H9 (cell line): Measurements from ENCODE around the gene PRRC2B. TPM values are rescaled to one million over a fixed set of nuclear protein-coding genes. Genes with fewer than 3 reads are reported as not detected.
A peak's percentile ranks its signal among the peaks of the same experiment; 100 is the strongest.

Source experiments
- DNase-seq: peaks from one replicate; pipeline ENCODE4 v3.0.0-alpha.2; 2017
- H2AFZ ChIP-seq: one replicate; pipeline ENCODE4 v1.6.1; 2013; ENCODE audit warnings: mild to moderate bottlenecking, low read length, control low read depth, moderate library complexity
- H2AK5ac ChIP-seq: 2 replicates; pipeline ENCODE4 v1.6.1; 2013; ENCODE audit warnings: low read length, control low read depth, mixed read lengths; ENCODE audit not compliant: insufficient read length
- H2BK120ac ChIP-seq: one replicate; pipeline ENCODE4 v1.6.1; 2013; ENCODE audit warnings: low read depth, mild to moderate bottlenecking, low read length, control low read depth, inconsistent platforms; ENCODE audit not compliant: poor library complexity, severe bottlenecking
- H2BK12ac ChIP-seq: 2 replicates; pipeline ENCODE4 v1.6.1; 2013; ENCODE audit warnings: low read length, control low read depth, mixed read lengths, low read depth; ENCODE audit not compliant: insufficient read length
- H2BK15ac ChIP-seq: 2 replicates; pipeline ENCODE4 v1.6.1; 2013; ENCODE audit warnings: low read depth, low read length, control low read depth
- H2BK20ac ChIP-seq: one replicate; pipeline ENCODE4 v1.6.1; 2013; ENCODE audit warnings: low read depth, mild to moderate bottlenecking, low read length, control low read depth, inconsistent platforms; ENCODE audit not compliant: poor library complexity, severe bottlenecking
- H2BK5ac ChIP-seq: 2 replicates; pipeline ENCODE4 v1.6.1; 2013; ENCODE audit warnings: low read length, control low read depth, mixed read lengths; ENCODE audit not compliant: insufficient read length
- H3K14ac ChIP-seq: 2 replicates; pipeline ENCODE4 v1.6.1; 2013; ENCODE audit warnings: low read length, control low read depth; ENCODE audit not compliant: insufficient read depth
- H3K18ac ChIP-seq: 2 replicates; pipeline ENCODE4 v1.6.1; 2013; ENCODE audit warnings: low read depth, mild to moderate bottlenecking, mixed read lengths, low read length, control low read depth; ENCODE audit not compliant: insufficient read length
- H3K23ac ChIP-seq: 2 replicates; pipeline ENCODE4 v1.6.1; 2013; ENCODE audit warnings: low read length, control low read depth, mixed read lengths, low read depth; ENCODE audit not compliant: insufficient read length
- H3K23me2 ChIP-seq: 2 replicates; pipeline ENCODE4 v1.6.1; 2013; ENCODE audit warnings: low read depth, mild to moderate bottlenecking, mixed read lengths, low read length, control low read depth; ENCODE audit not compliant: insufficient read length, poor library complexity, severe bottlenecking
- H3K27ac ChIP-seq: 2 replicates; pipeline ENCODE4 v1.5.1; 2013; ENCODE audit warnings: low read length, control low read depth, mixed read lengths, low read depth; ENCODE audit not compliant: insufficient read length
- H3K27me3 ChIP-seq: 2 replicates; pipeline ENCODE4 v1.6.1; 2013; ENCODE audit warnings: low read length, control low read depth, inconsistent platforms; ENCODE audit not compliant: insufficient read depth
- H3K4ac ChIP-seq: 2 replicates; pipeline ENCODE4 v1.6.1; 2013; ENCODE audit warnings: low read depth, mild to moderate bottlenecking, control low read depth, inconsistent platforms, low read length, moderate library complexity
- H3K4me1 ChIP-seq: 2 replicates; pipeline ENCODE4 v1.6.1; 2013; ENCODE audit warnings: low read length, control low read depth, inconsistent platforms; ENCODE audit not compliant: insufficient read depth
- H3K4me2 ChIP-seq: 2 replicates; pipeline ENCODE4 v1.6.1; 2013; ENCODE audit warnings: low read length, control low read depth, mixed read lengths; ENCODE audit not compliant: insufficient read length, insufficient read depth
- H3K56ac ChIP-seq: 2 replicates; pipeline ENCODE4 v1.6.1; 2013; ENCODE audit warnings: low read depth, mild to moderate bottlenecking, mixed read lengths, low read length, control low read depth; ENCODE audit not compliant: insufficient read length
- H3K79me1 ChIP-seq: 2 replicates; pipeline ENCODE4 v1.6.1; 2013; ENCODE audit warnings: low read depth, mild to moderate bottlenecking, moderate library complexity, low read length, control low read depth, inconsistent platforms; ENCODE audit not compliant: insufficient read depth, poor library complexity, severe bottlenecking
- H3K79me2 ChIP-seq: 2 replicates; pipeline ENCODE4 v1.6.1; 2013; ENCODE audit warnings: low read length, control low read depth, inconsistent platforms; ENCODE audit not compliant: insufficient read depth
- H3K9ac ChIP-seq: 2 replicates; pipeline ENCODE4 v1.6.1; 2013; ENCODE audit warnings: low read length, control low read depth, mixed read lengths; ENCODE audit not compliant: insufficient read length; ENCODE audit errors: extremely low read depth
- H3K9me3 ChIP-seq: one replicate; pipeline ENCODE4 v1.6.1; 2013; ENCODE audit warnings: low read depth, low read length, inconsistent platforms; ENCODE audit not compliant: control insufficient read depth
- H3T11ph ChIP-seq: one replicate; pipeline ENCODE4 v1.6.1; 2013; ENCODE audit warnings: mild to moderate bottlenecking, low read length, control low read depth, inconsistent platforms
- H4K20me1 ChIP-seq: one replicate; pipeline ENCODE4 v1.6.1; 2013; ENCODE audit not compliant: control insufficient read depth, insufficient read length, insufficient read depth
- H4K5ac ChIP-seq: 2 replicates; pipeline ENCODE4 v1.6.1; 2013; ENCODE audit warnings: low read depth, mild to moderate bottlenecking, mixed read lengths, low read length, control low read depth; ENCODE audit not compliant: insufficient read length
- H4K8ac ChIP-seq: replicated peaks from 2 replicates; pipeline ENCODE4 v1.6.1; 2013; ENCODE audit warnings: low read length, control low read depth, mixed read lengths, low read depth; ENCODE audit not compliant: insufficient read length
- H4K91ac ChIP-seq: 2 replicates; pipeline ENCODE4 v1.6.1; 2013; ENCODE audit warnings: low read depth, mild to moderate bottlenecking, moderate library complexity, mixed read lengths, low read length, control low read depth; ENCODE audit not compliant: insufficient read length
- H3K27ac Mint-ChIP-seq, 3 experiments: 2 replicates in 2 of 3; 3 replicates in 1 of 3; pipeline ENCODE4 v1.8.0; 2020 to 2021; ENCODE audit warnings: mixed read lengths in 3 of 3, mild to moderate bottlenecking in 1 of 3, moderate library complexity in 1 of 3
- H3K27me3 Mint-ChIP-seq: 2 replicates; pipeline ENCODE4 v1.8.0; 2021; ENCODE audit warnings: low read depth, mild to moderate bottlenecking, moderate library complexity, mixed read lengths
- H3K36me3 Mint-ChIP-seq, 3 experiments: 2 replicates in 2 of 3; 3 replicates in 1 of 3; pipeline ENCODE4 v1.8.0; 2020 to 2021; ENCODE audit warnings: low read depth in 3 of 3, mixed read lengths in 3 of 3; ENCODE audit not compliant: insufficient read depth in 1 of 3
- H3K4me1 Mint-ChIP-seq, 2 experiments: 2 replicates each; pipeline ENCODE4 v1.8.0; 2020; ENCODE audit warnings: mixed read lengths in 2 of 2
- H3K4me3 Mint-ChIP-seq, 2 experiments: 2 replicates in 1 of 2; 3 replicates in 1 of 2; pipeline ENCODE4 v1.8.0; 2020 to 2021; ENCODE audit warnings: mild to moderate bottlenecking in 2 of 2, mixed read lengths in 2 of 2, moderate library complexity in 1 of 2
- H3K9me3 Mint-ChIP-seq, 2 experiments: 2 replicates in 1 of 2; 3 replicates in 1 of 2; pipeline ENCODE4 v1.8.0; 2020; ENCODE audit warnings: mild to moderate bottlenecking in 2 of 2, mixed read lengths in 2 of 2, moderate library complexity in 1 of 2
- CTCF ChIP-seq: fragments of 200-600 bp; sonication (generic); conservative IDR thresholded peaks from 3 replicates; pipeline ENCODE4 v1.8.0; 2021; ENCODE audit warnings: antibody characterized with exemption, mild to moderate bottlenecking
- WGBS: extraction: QIAGEN DNeasy Blood & Tissue Kit; methylation state at CpG from one replicate; pipeline ENCODE4 v1.1.7; 2013; ENCODE audit warnings: missing lambda C conversion rate, low lambda C conversion rate, mixed read lengths; ENCODE audit not compliant: insufficient read length; ENCODE audit errors: extremely low coverage; 5-methylcytosine and 5-hydroxymethylcytosine counted together
- total RNA-seq: library from RNA; stranded (reverse); gene quantifications from 2 replicates; pipeline ENCODE4 v1.2.1, GENCODE V29; 2021

PRRC2B gene
- total RNA-seq, 1 experiment from 2014 or later = 251 TPM

GRCh38 chr9:131475956-131476776, 82.3 kb downstream of the PRRC2B start:
- no peaks in the 10 kb centered on the region for H3K79me1 ChIP-seq
- H3T11ph ChIP-seq = no peak overlapping the region
- Mint-ChIP-seq H3K9me3 (no peaks in the 10 kb centered on the region), H3K4me1 (peaks cover 0 to 3% of the 10 kb centered on the region in 2 experiments; a peak in 1 of 4 replicates), H3K27ac (peak overlapping the region in 2 of 3 experiments; percentile 79 to 81; a peak in 2 of 7 replicates), H3K36me3 (peaks cover 55 to 90% (median 90%) of the 10 kb centered on the region in 3 experiments; a peak in 6 of 7 replicates), H3K4me3 (no peak overlapping the region), H3K27me3 (peaks cover 2% of the 10 kb centered on the region; the same call in 1 of the 2 replicates)
- no CpG with 5 or more reads among the region's 40 CpGs for WGBS
- no peak overlapping the region for H3K9ac ChIP-seq
- H4K8ac ChIP-seq = no peak overlapping the region
- no peak overlapping the region for H3K18ac ChIP-seq
- no peak overlapping the region for H2AK5ac ChIP-seq
- peak; percentile 62 for TF ChIP-seq CTCF
- H2BK5ac ChIP-seq = no peak overlapping the region
- DNase-seq = no peak
- H2BK15ac ChIP-seq = no peak overlapping the region
- H4K20me1 ChIP-seq = no peaks in the 10 kb centered on the region
- H3K79me2 ChIP-seq = no peaks in the 10 kb centered on the region
- no peak overlapping the region for H4K5ac ChIP-seq
- no peak overlapping the region for H4K91ac ChIP-seq
- H2BK120ac ChIP-seq = no peak overlapping the region
- H2BK20ac ChIP-seq = no peak overlapping the region
- no peaks in the 10 kb centered on the region for H3K9me3 ChIP-seq
- no peak overlapping the region for H3K23ac ChIP-seq
- no peak overlapping the region for H3K27ac ChIP-seq
- no peak overlapping the region for H3K4me2 ChIP-seq
- H3K4ac ChIP-seq = no peak overlapping the region
- H2BK12ac ChIP-seq = no peak overlapping the region
- no peak overlapping the region for H3K56ac ChIP-seq
- H3K14ac ChIP-seq = no peak overlapping the region
- H3K23me2 ChIP-seq = no peaks in the 10 kb centered on the region
- H2AFZ ChIP-seq = no peak overlapping the region
- H3K27me3 ChIP-seq = no peaks in the 10 kb centered on the region
- no peaks in the 10 kb centered on the region for H3K4me1 ChIP-seq
